GM04503 (cell line): ENCODE results near the gene DRP2.
"Not testable (repeated sequence)": the region's sequence is repeated elsewhere in the genome, so short reads cannot be mapped to it uniquely, and the experiment has no call there.

ENCODE experiments used
- DNase-seq: peaks from one replicate; pipeline ENCODE4 v3.0.0-alpha.2; 2012; ENCODE audit warnings: low read depth

Gene DRP2, protein sequence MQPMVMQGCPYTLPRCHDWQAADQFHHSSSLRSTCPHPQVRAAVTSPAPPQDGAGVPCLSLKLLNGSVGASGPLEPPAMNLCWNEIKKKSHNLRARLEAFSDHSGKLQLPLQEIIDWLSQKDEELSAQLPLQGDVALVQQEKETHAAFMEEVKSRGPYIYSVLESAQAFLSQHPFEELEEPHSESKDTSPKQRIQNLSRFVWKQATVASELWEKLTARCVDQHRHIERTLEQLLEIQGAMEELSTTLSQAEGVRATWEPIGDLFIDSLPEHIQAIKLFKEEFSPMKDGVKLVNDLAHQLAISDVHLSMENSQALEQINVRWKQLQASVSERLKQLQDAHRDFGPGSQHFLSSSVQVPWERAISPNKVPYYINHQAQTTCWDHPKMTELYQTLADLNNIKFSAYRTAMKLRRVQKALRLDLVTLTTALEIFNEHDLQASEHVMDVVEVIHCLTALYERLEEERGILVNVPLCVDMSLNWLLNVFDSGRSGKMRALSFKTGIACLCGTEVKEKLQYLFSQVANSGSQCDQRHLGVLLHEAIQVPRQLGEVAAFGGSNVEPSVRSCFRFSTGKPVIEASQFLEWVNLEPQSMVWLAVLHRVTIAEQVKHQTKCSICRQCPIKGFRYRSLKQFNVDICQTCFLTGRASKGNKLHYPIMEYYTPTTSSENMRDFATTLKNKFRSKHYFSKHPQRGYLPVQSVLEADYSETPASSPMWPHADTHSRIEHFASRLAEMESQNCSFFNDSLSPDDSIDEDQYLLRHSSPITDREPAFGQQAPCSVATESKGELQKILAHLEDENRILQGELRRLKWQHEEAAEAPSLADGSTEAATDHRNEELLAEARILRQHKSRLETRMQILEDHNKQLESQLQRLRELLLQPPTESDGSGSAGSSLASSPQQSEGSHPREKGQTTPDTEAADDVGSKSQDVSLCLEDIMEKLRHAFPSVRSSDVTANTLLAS

DNA sequence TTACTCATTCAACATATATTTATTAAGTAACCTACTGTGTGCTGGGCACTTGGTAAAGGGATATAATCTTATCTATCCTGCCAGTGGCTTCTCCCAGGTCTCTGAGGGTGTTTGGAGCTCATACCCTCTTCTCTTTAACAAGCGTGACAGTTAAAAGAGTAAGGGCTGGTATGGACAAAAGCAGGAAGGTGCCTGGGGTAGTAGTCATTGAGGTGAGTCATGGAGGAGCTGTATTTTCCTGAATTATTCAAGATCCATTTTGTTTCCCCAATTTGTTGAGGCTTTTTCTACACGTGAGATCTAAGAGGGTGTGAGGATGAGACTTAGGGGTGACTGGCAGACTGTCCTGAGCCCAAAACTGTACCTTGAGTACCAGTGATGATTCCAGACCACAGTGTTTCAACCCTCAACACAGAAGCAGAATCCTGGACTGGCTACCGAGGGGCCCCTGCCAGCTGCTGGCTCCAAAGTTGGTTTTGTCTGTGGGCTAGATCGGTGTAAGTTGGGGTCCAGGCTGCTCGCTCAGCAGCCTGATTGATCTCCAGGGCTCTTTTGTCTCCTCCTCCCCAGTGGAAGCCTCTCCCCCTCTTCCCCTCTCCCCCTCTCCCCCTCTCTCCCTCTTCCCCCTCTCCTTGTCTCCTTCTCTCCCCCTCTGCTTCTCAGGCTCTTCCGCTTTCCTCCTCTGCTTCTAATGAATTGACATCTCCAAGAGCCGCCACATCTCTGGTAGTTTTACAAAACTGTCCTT, at the start of gene DRP2:
TSS of gene DRP2 (plus strand) at position 671 of the 748 bp plus-strand sequence. CDS start 11,862 bp downstream, outside the sequence.
- no peak for DNase-seq

DNA sequence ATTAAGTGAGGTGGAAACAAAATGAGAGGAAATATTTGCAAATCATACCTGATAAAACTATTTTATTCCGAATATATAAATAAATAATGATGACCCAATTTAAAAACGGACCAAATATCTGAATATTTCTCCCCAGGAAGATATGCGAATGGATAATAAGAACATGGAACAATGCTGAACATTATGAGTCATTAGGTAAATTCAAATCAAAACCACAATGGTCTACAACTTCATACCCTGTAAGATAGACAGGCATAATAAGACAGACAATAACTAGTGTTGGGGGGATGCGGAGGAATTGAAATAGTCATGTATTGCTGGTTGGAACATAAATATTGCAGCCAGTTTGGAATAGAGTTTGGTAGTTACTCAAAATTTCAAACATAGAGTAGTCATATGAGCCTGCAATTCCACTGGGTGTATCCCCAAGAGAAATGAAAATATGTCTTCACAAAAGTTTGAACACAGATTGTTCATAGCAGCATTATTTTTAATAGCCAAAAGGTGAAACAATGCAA, 47.6 kb upstream of the DRP2 start:
- no peak for DNase-seq

DNA sequence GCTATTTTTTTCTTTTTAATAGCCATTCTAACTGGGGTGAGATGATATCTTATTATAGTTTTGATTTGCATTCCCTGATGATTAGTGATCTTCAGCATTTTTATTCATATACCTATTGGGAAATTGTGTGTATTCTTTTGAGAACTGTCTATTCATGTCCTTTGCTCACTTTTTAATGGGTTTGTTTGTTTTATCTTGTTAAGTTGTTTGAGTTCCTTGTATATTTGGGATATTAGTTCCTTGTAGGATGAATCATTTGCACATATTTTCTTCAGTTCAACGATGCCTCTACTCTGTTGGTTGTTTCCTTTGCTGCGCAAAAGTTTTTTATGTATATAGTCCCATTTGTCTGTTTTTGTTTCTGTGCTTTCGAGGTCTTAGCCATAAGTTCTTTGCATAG, 43.1 kb upstream of the DRP2 start:
- DNase-seq: no peak

DNA sequence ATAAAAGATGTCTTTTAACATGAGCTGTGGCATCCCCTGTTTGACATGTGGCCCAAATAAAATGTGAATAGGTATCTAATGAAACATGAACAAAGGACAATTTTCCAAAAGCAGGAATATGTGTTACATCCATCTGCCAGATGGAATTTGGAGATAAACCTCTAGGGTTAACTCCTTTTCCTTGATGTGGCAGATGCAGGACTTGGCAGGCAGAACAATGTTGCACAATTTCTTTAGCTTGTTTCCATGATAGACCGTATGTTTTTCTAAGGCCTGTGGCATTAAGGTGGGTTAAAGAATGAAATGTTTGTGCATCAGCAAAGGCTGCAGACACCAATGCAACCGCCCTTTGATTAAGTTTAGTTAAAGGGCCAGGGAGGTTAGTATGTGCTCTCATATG, 34.7 kb upstream of the DRP2 start:
- not testable (repeated sequence) for DNase-seq

DNA sequence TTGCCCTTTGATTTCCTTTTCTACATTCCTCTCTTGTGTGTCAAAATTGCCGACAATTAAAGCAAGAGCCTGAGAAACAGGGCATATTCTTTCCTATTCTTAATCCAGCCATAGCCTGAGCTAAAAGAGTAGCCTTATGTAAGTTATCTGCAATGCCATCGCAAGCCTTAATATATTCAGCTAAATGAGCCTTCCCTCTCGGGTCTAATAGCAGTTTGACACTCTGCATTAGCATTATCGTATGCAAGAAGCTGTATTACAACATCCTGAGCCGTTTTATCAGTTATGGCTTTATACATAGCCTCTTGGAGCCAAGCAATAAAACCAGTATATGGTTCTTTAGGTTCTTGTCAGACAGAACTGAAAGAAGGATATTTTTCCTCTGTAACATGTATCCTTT, 31.6 kb upstream of the DRP2 start:
- DNase-seq: not testable (repeated sequence)

DNA sequence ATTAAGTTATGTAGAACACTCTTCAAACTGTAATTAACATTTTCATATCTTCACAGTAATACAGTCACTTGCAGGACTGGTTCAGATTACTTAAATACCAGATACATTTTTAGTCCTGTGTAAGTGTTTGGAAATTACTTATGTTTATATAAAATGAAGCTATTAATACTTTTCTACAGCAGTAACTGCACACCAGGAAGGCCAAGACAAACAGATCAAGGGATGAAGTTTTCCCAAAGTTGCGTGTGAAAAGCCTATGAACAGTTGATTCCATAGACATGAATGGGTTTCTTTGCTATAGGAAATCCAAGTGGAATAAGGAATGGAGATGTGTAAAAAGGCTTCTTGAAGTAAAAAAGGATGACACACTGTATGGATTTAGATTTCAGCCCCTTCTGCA, 28.9 kb upstream of the DRP2 start:
- DNase-seq: no peak

DNA sequence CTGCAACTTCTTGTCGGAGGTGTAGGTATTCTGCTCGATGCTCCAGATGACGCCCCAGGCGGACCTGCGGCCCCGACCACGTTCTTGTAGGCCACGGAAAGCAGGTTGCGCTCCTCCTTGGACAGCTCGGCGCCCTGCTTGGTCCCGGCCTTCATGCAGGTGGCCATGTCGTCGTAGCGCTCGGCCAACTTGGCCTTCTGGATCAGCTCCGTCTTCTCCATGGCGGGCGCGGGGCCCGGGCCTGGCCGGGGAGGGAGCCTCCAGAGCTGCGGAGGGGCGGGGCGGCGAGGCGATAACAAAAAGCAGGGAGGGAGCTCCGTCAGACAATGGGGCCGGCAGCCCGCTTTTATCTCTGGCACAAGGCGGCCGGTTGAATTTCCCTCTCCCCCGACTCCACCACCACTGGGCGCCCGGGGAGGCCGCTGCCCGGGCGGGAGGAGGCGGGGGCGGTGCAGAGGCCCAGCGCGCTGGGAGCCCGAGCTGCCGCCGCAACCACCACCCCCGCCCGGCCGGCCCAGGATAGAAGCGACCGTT, 28.3 kb upstream of the DRP2 start:
- DNase-seq: no peak

DNA sequence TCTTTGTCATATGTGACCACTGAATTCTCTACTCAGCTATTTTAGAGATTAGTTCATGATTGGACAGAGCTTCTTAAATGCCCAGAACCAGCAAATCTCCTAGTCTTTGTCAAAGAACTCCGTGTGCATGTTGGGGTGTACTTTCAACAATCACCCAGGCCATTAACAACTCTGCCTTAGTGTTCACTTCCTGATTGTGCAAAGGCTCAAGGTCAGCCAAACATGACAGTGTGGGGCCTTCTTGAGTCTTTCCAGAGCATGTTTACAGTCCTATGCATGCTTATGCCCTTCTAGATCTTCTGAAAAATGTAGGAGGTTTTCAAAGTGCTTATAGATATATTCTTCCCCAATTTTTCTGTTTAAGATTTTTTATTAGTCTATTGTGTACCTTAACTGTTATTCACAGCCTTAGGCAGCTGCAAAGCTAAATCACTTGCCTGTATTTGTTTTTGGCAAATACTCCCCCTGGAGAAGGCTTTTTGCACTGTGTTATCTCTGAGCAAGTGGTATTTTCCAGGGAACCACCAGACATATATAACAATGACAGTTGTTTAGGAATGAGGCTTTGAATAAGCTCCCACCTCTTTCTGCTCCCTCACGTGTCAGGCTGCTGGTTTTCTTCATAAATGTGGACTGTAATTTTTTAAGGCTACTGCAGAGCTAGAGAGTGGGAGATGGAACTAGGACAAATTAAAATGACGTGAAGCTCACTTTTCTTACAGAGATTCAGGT, 24.0 kb upstream of the DRP2 start:
- no peak for DNase-seq

DNA sequence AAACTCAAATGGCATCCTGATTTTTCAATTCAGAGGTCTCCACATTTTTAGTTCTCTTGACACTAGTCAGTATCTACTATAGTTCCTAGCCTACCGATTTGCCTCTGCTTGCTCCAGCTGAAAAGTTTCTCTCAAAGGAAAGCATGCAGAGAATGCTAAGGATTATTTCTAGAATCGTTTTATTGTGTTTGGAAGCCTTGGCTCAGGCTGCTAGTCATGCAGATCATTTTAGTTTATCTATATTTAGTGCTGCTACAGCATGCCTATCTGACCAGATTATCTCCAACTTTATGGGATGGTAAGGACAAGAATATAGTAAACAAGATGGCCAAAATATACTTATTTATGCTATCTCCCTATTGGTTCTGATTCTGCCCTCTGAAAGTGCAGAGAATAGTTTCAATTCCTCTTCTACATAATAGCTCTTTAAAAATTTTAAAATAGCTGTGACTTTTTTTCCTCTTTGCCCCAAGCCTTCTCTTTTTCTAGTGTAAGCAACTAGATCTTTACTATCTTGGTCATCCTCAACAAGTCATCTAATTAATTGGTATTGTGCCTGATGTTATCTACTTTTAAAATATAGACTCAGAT, 15.7 kb upstream of the DRP2 start:
- DNase-seq: no peak

DNA sequence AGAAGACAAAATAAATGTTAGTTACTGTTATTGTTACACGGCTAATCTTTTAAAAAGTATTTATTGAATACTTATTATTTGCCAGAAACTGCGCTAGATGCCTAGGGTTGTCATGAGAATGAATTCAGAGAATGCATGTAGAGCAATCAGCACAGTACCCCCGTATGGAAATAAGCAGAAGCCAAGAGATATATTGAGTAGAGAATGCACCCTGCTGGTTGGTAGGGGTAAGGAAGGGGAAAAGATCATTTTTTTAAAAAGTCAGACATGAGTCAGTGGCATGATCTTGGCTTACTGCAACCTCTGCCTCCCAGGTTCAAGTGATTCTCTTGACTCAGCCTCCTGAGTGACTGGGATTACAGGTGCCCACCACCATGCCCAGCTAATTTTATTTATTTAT, 13.1 kb upstream of the DRP2 start:
- no peak for DNase-seq

DNA sequence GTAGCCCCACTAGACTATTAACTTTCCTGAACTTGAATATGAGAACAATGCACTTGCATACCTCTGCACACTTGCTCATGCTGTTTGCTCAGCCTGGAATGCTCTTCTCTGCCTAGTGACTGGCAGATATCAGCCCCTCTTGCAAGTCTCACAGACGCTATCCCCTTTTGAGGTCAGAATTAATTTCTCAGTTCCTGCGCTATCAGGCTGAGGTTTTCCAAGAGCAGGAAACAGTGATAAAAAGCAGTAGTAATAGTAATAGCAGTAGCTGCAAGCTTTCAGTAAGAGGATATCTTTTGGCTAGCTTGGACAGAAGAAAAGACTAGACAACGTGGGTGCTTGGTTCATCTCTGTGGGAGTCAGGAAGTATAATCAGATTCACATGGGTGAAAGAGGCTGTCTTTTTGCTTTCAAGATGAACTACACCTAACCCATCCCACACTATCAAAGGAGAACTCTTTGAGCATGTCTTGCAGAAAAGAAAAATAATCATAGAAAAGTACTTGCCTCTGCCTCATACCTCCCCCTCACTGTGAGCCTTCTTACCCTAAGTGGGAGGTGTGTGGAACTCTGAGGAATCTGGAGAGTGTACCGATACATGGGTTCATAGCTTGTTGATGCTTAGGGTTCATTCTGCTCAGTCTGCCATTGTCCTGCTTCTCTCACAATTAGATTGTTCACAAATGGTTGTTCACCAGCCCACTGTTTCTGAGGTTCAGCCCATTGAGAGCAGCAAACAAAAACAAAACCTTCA, 11.3 kb upstream of the DRP2 start:
- no peak for DNase-seq

DNA sequence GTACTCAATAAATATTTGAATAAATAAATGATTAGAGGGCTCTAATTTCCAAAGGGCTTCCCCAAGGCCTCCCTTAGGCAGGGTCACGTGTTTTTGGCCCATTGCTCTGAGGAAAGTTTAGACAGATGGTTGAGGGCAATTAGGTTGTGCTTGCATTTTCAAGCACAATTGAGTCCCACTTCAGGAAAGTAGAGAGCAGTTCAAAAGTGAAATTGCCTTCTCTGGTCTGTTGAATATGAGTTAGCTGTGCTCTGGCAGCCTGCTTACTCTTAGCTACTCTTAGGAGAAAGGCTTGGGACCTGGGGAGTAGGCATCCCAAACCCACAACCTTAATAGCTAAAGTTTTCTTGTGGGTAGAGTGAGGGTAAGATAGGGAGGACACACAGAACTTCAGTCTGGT, 9.0 kb upstream of the DRP2 start:
- DNase-seq: no peak

DNA sequence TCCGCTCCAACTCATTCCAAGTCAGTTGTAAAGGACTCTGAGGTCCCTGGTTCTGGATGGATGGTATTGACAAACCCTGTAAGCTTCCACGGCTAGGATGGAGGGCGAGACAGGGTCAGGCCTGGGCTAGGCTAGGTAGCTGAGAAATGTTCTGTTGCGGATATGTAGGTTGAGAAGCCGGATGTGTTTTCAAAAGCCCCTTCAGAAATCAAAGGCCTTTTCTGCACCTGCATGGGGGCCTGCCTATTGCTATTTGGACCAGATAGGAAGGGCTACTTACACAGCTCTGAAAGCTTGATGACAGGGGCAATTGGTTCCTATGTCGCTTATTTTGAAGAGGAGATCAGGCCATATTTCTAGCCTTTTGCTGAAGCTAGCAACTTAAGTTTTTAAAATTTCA, 1.9 kb upstream of the DRP2 start:
- DNase-seq: no peak

DNA sequence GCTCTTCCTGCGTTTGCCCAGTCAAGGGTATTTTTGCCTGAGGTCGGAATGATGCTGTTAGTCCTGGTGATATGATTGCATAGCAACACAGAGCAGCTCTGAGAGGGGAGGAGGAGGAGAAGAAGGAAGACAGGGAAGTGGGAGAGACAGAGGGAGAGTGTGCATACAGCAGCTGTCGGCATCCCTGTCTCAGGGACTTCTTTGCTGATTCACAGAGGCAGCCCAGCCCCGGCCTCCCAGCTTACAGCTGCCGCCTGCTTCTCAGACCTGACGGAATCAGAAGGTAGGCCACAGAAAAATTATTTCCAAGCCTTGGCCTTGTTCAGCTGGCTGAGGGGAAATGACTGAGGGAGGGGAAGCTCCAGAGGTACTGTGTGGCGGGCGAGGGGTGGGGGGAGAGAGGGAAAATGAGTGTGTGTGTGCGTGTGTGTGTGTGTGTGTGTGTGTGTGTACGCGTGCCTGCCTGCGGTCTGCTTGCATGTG, 319 bp downstream of the DRP2 start:
- DNase-seq: no peak

DNA sequence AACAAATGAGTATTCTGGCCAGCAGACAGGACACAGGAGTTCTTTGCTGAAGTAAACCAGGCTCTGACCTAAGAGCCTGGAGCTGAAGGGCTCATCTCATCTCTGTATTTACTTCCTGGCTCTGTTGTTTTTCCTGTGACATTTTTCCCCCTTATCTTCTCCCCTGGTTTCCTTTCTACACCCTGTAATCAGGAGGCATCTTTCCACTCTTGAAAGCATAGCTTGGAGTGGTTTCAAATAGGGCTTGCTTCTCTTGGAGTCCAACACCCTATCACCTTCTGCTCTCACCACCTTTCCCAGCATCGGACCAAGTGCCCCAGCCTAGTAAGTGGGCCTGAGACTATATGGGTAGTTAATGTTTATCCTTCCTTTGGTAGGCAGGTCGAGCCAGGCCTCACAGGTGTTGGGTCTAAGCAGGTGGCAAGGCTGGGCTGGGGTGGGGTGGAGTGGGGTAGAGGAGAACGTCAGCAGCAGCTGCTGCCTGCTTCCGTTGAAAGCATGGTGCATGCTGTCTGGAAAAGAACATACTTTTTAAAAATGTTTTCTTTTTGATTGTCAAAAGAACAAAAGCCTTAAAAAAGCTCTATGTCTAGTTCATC, 1.2 kb downstream of the DRP2 start:
- no peak for DNase-seq

DNA sequence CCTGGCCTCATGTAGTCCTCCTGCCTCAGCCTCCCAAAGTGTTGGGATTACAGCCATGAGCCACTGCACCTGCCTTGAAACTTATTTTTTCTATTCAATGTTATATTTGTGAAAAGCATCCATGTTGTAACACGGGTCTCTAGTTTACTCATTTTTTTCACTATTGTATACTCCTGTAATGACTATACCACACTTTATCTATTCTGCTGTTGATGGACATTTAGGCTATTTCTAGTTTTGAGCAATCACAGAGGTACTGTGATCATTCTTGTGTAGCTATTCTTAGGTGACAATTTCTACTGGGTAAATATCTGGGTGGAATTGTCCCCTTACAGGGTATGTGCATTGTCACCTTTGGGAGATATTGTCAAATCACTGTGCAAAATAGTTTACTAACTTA, 3.6 kb downstream of the DRP2 start:
- DNase-seq: no peak

DNA sequence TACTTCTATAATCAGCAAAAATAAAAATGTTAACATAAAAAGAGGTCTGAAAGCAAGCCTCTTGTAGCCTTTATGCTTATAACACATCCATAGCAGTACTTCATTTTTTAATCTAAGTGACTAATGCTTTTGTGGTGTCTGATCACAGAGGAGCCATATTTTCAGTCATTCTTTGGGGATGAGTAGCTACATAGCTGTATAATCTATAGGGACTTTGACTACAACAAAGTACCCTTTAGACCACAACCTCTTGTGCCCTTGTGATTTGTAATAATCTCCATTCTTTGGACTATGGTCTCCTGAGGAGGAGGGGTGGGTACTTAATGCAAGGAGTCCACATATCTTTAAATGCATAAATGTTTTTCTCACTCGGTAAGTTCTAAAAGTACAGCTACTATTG, 9.6 kb downstream of the DRP2 start:
- peak; percentile 18 for DNase-seq

DNA sequence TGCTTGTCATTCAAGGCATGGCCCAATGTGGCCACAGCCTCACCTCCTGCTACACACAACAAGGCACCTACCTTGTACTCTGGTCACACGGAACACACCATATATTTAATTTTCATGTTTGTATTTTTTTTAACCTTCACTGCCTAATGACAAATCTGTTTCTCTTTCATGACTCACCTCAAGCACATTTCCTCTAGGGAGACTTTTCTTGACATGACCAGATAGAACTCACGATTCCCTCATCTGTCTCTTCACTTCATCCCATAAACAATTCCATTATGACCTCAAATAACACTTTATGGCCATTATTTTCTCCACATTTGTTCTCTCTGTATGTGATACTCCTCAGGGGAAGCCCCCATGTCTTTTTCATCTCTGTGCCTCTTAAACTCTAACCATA, 11.1 kb downstream of the DRP2 start:
- peak; percentile 11 for DNase-seq

DNA sequence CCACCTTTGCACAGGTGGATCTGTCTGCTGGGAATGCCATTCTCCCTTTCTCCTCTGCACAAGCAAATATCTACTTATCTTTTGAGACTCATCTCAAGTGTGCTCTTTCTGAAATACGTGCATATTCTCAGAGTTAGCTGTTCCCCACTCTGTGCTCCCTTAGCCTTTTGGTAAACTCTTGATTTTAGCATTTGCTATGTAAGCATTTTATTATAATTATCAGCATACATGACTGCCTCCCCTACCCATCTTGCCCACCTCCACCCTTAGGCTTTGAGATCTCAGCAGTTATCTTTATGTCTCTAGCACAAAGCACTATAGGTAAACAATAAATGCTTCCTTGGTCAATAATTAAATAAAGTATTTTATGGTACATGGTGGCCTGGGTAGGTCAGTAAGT, 11.5 kb downstream of the DRP2 start:
- DNase-seq: no peak
